ENCODE measurements around the gene CD24. TPM values are rescaled to one million over a fixed set of nuclear protein-coding genes. Genes with fewer than 3 reads are reported as not detected.
A peak's percentile ranks its signal among the peaks of the same experiment; 100 is the strongest.

Gene CD24
- total and polyA plus RNA-seq, 2 of the 8 experiments (the other 6 are each of a cell fraction or from before 2014, with no cell fraction given) = 2,134 to 2,327 TPM

DNA sequence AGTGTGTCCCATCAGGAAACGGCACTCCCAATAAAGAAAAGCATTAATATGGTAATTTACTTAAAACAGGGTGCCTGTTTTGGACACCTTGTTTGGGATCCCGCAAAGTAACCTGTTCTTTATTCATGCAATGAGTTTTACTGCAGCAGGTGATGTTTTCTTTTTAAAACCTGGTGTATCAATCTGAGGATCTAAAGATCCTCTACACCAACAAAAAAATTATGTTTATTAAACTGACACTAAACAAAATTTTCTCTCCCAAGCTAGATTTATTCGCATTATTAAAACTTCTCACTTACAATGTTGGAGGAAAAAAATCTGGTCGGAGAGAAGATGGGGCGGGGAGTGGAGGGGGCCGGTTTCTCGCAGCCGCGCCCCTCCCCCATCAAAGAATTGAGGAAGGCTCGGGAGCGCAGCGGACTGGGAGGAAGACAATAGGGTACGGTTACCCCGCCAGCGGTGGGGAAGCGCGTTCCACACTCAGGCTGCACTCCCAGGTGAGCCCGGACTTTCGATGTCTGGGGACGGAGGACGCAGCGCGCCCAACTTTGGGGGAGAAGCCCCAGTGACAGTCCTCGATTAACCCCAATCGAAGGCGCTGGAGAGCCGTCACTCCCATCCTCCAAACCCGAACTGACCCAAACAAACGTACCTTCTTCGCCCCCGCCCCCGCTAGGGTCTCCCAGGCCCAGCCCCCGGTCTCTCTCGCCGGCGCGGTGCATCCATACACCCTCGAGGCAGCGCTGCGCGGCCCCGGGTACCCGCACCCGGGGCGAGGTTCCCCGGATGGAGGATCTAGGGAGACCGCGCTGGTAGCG lies 1.3 kb downstream of the CD24 start:
- Histone ChIP-seq H3K36me3 (ENCODE audit: control insufficient read depth in 2 of 4, insufficient read depth in 4 of 4, low read length in 3 of 4) (peaks cover 6 to 43% (median 25%) of the 10 kb centered on the region in 4 experiments; a peak in 7 of 8 replicates), H3K9me3 (ENCODE audit: insufficient read depth in 2 of 2, low read depth in 1 of 2, low read length in 1 of 2) (no peaks in the 10 kb centered on the region), H3K27me3 (replicated peaks in 1 of 4; ENCODE audit: control insufficient read depth in 3 of 4, extremely low read depth in 1 of 4, insufficient read depth in 3 of 4, low read length in 3 of 4) (no peaks in the 10 kb centered on the region), H2BK5ac (ENCODE audit: low read depth, low read length) (peak overlapping the region; percentile 90), H2BK120ac (replicated peaks; ENCODE audit: low read depth, low read length) (no peak overlapping the region), H3K56ac (replicated peaks; ENCODE audit: insufficient read length, low read depth, low read length) (peak overlapping the region; percentile 95), H3K4me3 (ENCODE audit: extremely low read depth in 1 of 4, insufficient read depth in 2 of 4, low read depth in 3 of 4, low read length in 4 of 4) (peak overlapping the region; percentile 87 to 99 (median 96)), H3K4me1 (replicated peaks in 1 of 4; ENCODE audit: control insufficient read depth in 3 of 4, insufficient read depth in 4 of 4, low read length in 3 of 4) (peaks cover 0 to 6% (median 3%) of the 10 kb centered on the region in 4 experiments; a peak in 3 of 7 replicates), H3K79me2 (ENCODE audit: control insufficient read depth in 1 of 2, insufficient read depth in 2 of 2, low read length in 2 of 2) (peaks cover 24 to 63% of the 10 kb centered on the region in 2 experiments), H3K23ac (ENCODE audit: insufficient read length) (no peak overlapping the region), H4K8ac (ENCODE audit: extremely low read depth, insufficient read depth, low read length) (peak overlapping the region; percentile 84), H2BK12ac (ENCODE audit: low read depth, low read length) (no peak overlapping the region), H3K79me1 (ENCODE audit: low read depth, low read length) (no peaks in the 10 kb centered on the region), H2BK15ac (ENCODE audit: low read length) (no peak overlapping the region), H4K91ac (replicated peaks; ENCODE audit: insufficient read length, low read length) (peak overlapping the region; percentile 42), H3K4me2 (ENCODE audit: insufficient read depth in 1 of 2, low read depth in 2 of 2, low read length in 2 of 2) (peak overlapping the region; percentile 77 to 88), H3K27ac (ENCODE audit: low read depth, low read length) (peak overlapping the region; percentile 95), H3K9ac (replicated peaks in 1 of 4; ENCODE audit: extremely low read depth in 1 of 4, low read depth in 3 of 4, low read length in 3 of 4) (peak overlapping the region; percentile 96 to 99 (median 99)), H3K14ac (ENCODE audit: insufficient read length) (no peak overlapping the region), H3K23me2 (ENCODE audit: low read depth, low read length) (peaks cover 5% of the 10 kb centered on the region), H2AFZ (ENCODE audit: low read length) (no peak overlapping the region), H3K18ac (ENCODE audit: extremely low read depth, low read length) (peak overlapping the region; percentile 99), H4K20me1 (replicated peaks in 1 of 2; ENCODE audit: control insufficient read depth in 1 of 2, insufficient read depth in 2 of 2, low read length in 2 of 2) (peaks cover 14 to 20% of the 10 kb centered on the region in 2 experiments), H2BK20ac (ENCODE audit: low read length) (no peak overlapping the region), H2AK5ac (ENCODE audit: low read depth, low read length) (no peak overlapping the region), H3K4ac (replicated peaks; ENCODE audit: insufficient read length, low read depth, low read length) (peak overlapping the region; percentile 83), H4K5ac (ENCODE audit: insufficient read length, low read depth, low read length) (peak overlapping the region; percentile 85)
- no peak for DNase-seq (ENCODE audit: low read depth in 1 of 2, low spot score in 2 of 2)
- ChIA-PET CTCF (ENCODE audit: partially characterized antibody) (interaction anchor here (1.2 kb wide), 1 partner anchor 201 kb away, joined by 3 read pairs; no protein-coding TSS in a partner anchor), POLR2A (ENCODE audit: partially characterized antibody) (interaction anchor here (0.5 to 2.3 kb wide), 30 partner anchors 12 to 520 kb away, joined by 3 to 9 read pairs (median 4); partner anchors contain the start of genes BEND3, MTRES1, QRSL1 and RTN4IP1)
- WGBS, 2 experiments (ENCODE audit: extremely low coverage in 1 of 2, insufficient coverage in 1 of 2, insufficient read length in 1 of 2, insufficient replicate concordance in 2 of 2, low coverage in 1 of 2, low lambda C conversion rate in 2 of 2, missing lambda C conversion rate in 1 of 2) = 1% methylated on average over 47 of the region's 49 CpGs; no CpG with 5 or more reads in 1 of the 2 experiments
- no peak for FAIRE-seq
- TF ChIP-seq TEAD4 (IDR thresholded peaks at IDR 0.05; ENCODE audit: low read depth, low read length) = no peak
- peak; percentile 93 for TF ChIP-seq POLR2AphosphoS5 (IDR thresholded peaks at IDR 0.05; ENCODE audit: low read depth, low read length)
- TF ChIP-seq, protein P1, sequence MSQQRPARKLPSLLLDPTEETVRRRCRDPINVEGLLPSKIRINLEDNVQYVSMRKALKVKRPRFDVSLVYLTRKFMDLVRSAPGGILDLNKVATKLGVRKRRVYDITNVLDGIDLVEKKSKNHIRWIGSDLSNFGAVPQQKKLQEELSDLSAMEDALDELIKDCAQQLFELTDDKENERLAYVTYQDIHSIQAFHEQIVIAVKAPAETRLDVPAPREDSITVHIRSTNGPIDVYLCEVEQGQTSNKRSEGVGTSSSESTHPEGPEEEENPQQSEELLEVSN (IDR thresholded peaks at IDR 0.05) = no peak
- TF ChIP-seq, protein P2, sequence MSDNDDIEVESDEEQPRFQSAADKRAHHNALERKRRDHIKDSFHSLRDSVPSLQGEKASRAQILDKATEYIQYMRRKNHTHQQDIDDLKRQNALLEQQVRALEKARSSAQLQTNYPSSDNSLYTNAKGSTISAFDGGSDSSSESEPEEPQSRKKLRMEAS (IDR thresholded peaks at IDR 0.05) = no peak
- TF ChIP-seq SAP30 (IDR thresholded peaks at IDR 0.05; ENCODE audit: insufficient read depth, insufficient replicate concordance, low read length) = peak; percentile 11
- TF ChIP-seq PHF8 (conservative IDR thresholded peaks at IDR 0.05; ENCODE audit: low read depth, low read length) = no peak; the same call in 1 of the 2 replicates
- TF ChIP-seq GTF2F1 (IDR thresholded peaks at IDR 0.05; ENCODE audit: borderline replicate concordance, low read depth, low read length) = no peak
- TF ChIP-seq HDAC2 (IDR thresholded peaks at IDR 0.05; ENCODE audit: borderline replicate concordance in 1 of 2, low read depth in 2 of 2, low read length in 2 of 2) = peak in 1 of 2 experiments; percentile 57; a peak in 1 of 4 replicates
- TF ChIP-seq RFX5 (IDR thresholded peaks at IDR 0.05; ENCODE audit: borderline replicate concordance, low read depth, low read length) = no peak
- TF ChIP-seq HDAC6 (IDR thresholded peaks at IDR 0.05; ENCODE audit: low read depth, low read length) = no peak

Measured in H1 (cell line).